Stimulated activated CD4-positive, alpha-beta T cell treated with anti-CD3 and anti-CD28 coated beads, TNF-alpha, amount 100 ng/mL, for 4 hours (primary cell): ENCODE measurements around the gene CHRD.

ENCODE experiments used
- DNase-seq, 3 experiments: peaks; one replicate each; pipeline ENCODE4 v3.0.0-alpha.2; 2020; ENCODE audit warnings: low read depth in 3 of 3

The CHRD gene

DNA sequence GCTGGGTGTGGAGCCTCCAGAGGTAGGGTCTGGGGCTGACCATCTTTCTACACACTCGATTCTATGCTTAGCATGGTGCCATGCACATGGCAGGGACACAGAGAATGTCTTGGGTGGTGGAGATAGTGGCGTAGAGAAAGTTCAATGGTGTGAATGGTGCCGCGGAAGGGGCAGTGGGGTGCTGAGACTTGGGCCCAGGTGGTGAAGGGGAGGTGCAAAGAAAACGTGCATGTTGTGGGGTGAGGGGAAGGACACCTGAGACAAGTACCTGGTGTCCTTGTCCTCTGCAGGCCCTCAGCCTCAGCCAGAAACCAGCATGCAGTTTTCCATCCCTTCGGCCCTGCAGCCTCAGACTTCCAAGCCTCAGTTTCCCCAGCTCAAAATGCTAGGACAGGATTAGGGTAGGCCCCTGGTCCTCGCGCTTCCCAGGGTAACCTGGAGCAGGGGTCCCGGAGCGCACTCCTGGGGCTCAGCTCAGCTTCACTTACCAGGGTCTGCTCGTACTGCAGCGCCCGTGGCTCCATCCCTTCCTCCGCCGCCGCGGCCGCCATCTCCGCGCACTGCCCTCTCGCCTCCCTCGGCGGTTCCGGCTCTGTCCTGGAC is 18.8 kb upstream of the CHRD start:
- no peak for DNase-seq

DNA sequence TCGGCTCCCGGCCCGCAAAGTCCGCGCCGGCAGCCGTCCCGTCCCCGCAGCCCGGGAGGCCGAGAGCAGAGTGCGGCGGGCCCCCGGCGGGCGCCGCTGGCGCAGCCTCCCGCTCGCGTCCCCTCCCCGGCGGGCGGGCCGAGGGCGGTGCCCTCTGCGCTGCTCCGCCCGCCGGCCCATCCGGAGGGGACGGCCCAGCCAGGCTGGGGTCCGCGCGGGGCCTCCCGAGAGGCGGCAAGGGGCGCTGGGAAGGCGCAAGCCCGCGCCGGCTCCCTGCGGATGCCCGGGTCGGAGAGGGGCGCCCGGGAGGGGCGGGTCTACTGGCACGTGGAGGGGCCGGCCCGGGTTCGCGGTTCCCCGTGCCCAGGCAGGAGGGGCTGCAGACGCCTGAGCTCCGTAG is 18.3 kb upstream of the CHRD start, which contains the start of the genes CLCN2 and POLR2H:
Gene CLCN2, minus strand, starts transcription at position 74 of the 400 bp plus-strand sequence. CDS start 126 bp downstream, outside the sequence.
Gene POLR2H, plus strand, starts transcription at position 179 of the 400 bp plus-strand sequence. CDS start 1,783 bp downstream, outside the sequence.
- peak in 2 of 3 experiments; percentile 10 to 48 for DNase-seq

DNA sequence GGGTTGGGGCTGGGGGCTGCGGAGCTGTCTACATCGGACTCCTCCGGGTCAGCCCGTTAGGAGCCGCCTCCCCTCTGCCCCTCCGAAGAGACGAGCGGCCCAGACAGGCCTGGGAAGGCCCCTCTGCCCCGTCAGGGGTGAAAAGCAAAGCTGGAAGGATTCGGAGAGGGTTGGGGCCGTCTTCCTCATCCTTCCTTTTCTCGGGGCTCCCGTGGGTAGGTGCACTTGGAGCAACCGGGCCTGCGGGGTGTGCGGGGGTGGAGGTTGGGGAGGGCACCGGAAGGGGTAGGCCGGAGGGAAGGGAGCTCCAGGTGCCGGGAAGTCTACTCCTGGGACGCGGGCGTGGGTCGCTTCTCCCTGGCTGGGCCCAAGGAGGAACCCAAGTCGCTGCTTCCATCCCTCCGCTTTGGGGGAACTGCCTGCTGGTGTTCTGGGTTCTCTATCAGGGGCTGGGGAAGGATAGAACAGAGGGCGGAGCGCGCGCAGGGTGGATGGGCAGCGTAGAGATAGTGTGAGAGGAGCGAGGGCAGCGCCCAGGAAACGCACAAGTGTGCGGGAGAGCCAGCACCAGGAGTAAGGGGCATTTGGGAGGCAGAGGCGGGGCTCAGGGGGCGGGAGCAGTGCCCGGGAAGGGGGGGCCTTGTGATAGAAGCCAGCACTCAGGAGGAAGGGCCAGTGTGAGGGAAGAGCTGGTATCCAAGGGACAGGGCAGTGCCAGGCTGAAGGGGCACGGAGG is 17.8 kb upstream of the CHRD start:
- DNase-seq, result peak; percentile 10 to 36 (median 22)

GRCh38 chr3:184362668-184363546 is 16.9 kb upstream of the CHRD start:
- peak; percentile 81 to 90 (median 86) for DNase-seq

DNA sequence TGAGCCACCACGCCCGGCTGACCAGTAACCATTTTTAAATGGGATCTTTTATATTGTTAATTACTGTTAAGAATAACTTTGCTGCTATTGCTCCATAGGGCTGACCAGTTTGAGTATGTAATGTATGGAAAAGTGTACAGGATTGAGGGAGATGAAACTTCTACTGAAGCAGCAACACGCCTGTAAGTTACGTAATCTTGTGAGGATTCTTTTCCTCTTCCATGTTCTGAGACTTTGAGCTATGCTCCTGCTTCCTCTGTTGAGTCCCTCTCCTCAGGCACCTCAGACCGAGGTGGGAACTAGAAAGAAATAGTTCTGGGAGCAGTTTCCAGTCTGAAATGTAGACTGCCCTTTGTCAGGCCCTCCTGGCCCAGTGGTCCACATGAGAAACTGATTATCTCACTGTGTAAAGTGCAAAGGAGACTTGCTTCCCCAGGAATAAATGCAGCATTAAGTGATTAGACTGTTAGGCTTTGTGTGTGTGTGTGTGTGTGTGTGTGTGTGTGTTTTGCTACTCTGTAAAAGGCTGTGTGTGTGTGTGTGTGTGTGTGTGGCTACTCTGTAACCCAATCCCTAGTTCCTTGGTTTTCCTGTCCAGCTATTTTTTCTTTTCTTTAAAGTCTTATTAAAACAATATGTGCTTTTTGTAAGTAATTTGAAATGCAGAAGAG is 13.1 kb upstream of the CHRD start:
- no peak for DNase-seq

DNA sequence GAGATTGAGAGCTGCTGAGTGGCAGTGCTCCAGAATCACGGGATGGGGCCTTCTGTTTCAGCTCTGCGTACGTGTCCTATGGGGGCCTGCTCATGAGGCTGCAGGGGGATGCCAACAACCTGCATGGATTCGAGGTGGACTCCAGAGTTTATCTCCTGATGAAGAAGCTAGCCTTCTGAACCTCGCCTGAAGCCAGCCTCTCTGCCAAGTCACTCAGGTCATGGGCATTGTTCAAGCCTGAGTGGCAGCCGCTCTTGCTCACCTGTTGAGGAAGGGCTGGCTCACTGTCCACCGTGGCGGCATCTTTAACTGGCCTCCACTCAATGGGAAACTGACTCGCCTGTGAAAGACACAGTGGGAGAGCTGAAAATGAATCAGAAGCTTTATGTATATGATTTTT is 11.7 kb upstream of the CHRD start:
- no peak for DNase-seq

- DNase-seq, result no peak
Measured at GRCh38 chr3:184368586-184369183, 11.2 kb upstream of the CHRD start.

GRCh38 chr3:184371570-184372018 is 8.3 kb upstream of the CHRD start:
- DNase-seq, result peak in 2 of 3 experiments; percentile 39 to 42

GRCh38 chr3:184372296-184372821 is 7.5 kb upstream of the CHRD start:
- no peak for DNase-seq

- DNase-seq, result no peak
Measured at GRCh38 chr3:184372911-184373310, 6.9 kb upstream of the CHRD start.

GRCh38 chr3:184373422-184373821 is 6.4 kb upstream of the CHRD start:
- DNase-seq, result no peak

DNA sequence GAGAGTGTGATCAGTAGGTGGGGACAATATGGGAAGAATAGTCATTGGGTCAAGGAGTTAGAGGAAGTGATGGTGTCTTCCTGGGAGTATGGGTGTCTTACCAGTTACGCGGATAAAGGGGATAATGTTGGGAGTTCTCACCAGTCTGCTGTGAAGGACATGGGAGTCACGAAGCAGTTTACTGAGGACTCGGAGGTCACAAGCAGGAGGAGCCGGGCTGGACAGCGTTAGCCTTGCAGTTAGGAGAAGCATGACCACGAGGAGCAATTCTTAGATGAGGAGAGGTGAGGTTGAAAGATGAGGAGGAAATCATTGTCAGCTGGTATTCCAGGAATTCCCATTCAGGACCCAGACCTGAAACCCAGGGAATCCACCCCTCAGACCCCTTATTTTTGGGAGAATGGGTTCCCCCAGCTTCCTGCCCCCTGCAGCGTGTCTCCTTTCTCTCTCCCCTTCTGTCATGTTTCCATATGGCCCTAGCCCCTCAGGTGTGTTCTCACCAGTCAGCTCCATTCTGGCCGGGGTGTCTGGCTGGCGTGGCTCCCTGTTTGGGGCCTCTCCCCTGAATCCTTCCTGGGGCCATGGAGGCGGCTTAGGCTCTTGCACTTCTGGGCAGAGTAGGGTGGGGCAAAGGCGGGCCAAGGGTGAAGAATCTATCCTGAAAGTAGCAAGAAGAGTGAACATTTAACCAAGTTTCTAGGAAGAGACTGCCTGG is 4.0 kb upstream of the CHRD start:
- DNase-seq, result no peak

- no peak for DNase-seq
Measured at GRCh38 chr3:184377374-184377773, 2.5 kb upstream of the CHRD start.

DNA sequence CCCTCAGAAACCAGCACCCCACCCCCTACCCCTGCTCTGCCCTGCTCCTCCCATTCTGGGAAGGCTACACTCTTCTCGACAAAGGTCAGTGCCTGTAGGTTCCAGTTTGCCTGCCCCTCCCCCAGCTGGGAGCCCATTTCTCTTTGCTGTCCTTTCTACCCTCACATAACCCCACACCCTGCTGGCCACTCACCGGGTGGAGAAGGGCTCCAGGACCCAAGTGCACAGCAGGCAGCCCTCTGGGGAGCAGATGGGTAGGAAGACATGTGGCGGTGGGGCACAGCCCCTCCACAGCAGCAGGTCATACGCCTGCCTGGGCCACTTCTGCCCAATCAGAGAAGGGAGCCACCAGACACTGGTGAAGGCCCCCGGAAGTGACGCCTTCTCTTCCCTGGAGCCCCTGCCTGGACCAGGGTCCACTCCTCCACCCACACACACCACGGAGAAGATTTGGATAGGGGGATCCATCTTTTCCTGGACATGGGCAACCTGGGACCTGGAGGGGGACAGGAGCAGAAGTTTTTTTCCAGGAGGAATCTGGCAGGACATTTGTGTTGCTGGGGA is 1.9 kb upstream of the CHRD start, which contains the start of gene THPO:
Gene THPO, minus strand, starts transcription at position 326 of the 564 bp plus-strand sequence. CDS start 1,948 bp downstream, outside the sequence.
- DNase-seq, result no peak

- DNase-seq, result no peak
Measured at GRCh38 chr3:184378651-184379357, 1.1 kb upstream of the CHRD start.

GRCh38 chr3:184380185-184380626 is 352 bp downstream of the CHRD start:
- no peak for DNase-seq

GRCh38 chr3:184380627-184381260 is 890 bp downstream of the CHRD start:
- no peak for DNase-seq
